ENCODE results near the gene PTPRG. TPM values are rescaled to one million over a fixed set of nuclear protein-coding genes. Genes with fewer than 3 reads are reported as not detected.

PTPRG gene
- total and polyA plus RNA-seq, 4 donors, result 3.6 to 35.6 (median 8.1) TPM

- no peak for TF ChIP-seq CTCF (IDR thresholded peaks at IDR 0.05; ENCODE audit: low read depth, low read length, missing input control)
- TF ChIP-seq, protein P1, sequence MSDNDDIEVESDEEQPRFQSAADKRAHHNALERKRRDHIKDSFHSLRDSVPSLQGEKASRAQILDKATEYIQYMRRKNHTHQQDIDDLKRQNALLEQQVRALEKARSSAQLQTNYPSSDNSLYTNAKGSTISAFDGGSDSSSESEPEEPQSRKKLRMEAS (IDR thresholded peaks at IDR 0.05), result no peak
- no peak for TF ChIP-seq HNF4G (IDR thresholded peaks at IDR 0.05)
- no peak for TF ChIP-seq ZBTB33 (IDR thresholded peaks at IDR 0.05)
- no peak for TF ChIP-seq FOXA1 (IDR thresholded peaks at IDR 0.05)
- TF ChIP-seq FOXA2 (IDR thresholded peaks at IDR 0.05), result no peak
- no peak for TF ChIP-seq EGR1 (IDR thresholded peaks at IDR 0.05; ENCODE audit: low read depth in 2 of 2)
- TF ChIP-seq GABPA (IDR thresholded peaks at IDR 0.05 in 1 of 2, conservative IDR thresholded peaks at IDR 0.05 in 1 of 2), result no peak
- TF ChIP-seq SP1 (IDR thresholded peaks at IDR 0.05), result no peak
- no peak overlapping the region for H3K4me3 ChIP-seq (ENCODE audit: low read depth in 1 of 3, low read length in 3 of 3)
- 94% methylated on average over 3 of the region's 3 CpGs for WGBS
Measured at GRCh38 chr3:61910732-61911131, 349.4 kb downstream of the PTPRG start.

DNA sequence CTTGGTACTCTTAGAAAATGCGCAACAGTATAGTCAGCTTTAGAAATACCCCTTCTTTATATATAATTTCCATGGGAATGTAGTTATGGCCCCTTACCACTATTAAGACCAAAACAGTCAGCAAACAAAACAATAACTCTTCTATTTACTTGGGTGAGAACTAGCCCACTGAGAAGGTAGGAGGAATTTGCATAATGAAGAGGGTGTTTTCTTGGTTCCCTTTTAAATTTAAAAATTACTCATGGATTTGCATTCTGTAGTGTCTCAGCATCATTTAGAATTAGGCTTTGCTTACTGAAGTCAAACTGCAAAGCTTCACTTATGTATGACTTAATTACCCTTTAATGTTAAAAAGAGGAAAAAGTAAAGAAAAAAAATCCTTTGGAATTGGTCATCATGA, 350.8 kb downstream of the PTPRG start:
- H3K4me1 ChIP-seq (ENCODE audit: control insufficient read depth in 4 of 4, insufficient read depth in 4 of 4, low read length in 3 of 4), result peaks cover 4 to 11% (median 10%) of the 10 kb centered on the region in 4 donors
- no peaks in the 10 kb centered on the region for H3K36me3 ChIP-seq (ENCODE audit: control insufficient read depth in 4 of 4, insufficient read depth in 3 of 4, low read depth in 1 of 4, low read length in 3 of 4)
- H3K9me3 ChIP-seq (ENCODE audit: control insufficient read depth in 4 of 4, low read length in 3 of 4), result no peaks in the 10 kb centered on the region
- H3K9ac ChIP-seq (ENCODE audit: low read depth in 1 of 2, low read length in 2 of 2), result no peak overlapping the region
- no peak overlapping the region for H3K27ac ChIP-seq (ENCODE audit: low read depth in 1 of 2, low read length in 2 of 2)
- WGBS, result 100% methylated on average over 1 of the region's 1 CpG
- no peaks in the 10 kb centered on the region for H3K27me3 ChIP-seq (ENCODE audit: control insufficient read depth in 4 of 4, insufficient read depth in 4 of 4, low read length in 3 of 4)
- TF ChIP-seq CTCF (IDR thresholded peaks at IDR 0.05; ENCODE audit: low read depth, low read length, missing input control) (no peak), GABPA (IDR thresholded peaks at IDR 0.05 in 1 of 2, conservative IDR thresholded peaks at IDR 0.05 in 1 of 2) (no peak), ZBTB33 (IDR thresholded peaks at IDR 0.05) (no peak), SP1 (IDR thresholded peaks at IDR 0.05) (no peak), JUND (IDR thresholded peaks at IDR 0.05) (no peak), RAD21 (IDR thresholded peaks at IDR 0.05) (no peak)
- no peak for DNase-seq (ENCODE audit: low spot score)
- no peak overlapping the region for H3K4me3 ChIP-seq (ENCODE audit: low read depth in 1 of 3, low read length in 3 of 3)

More at GRCh38 chr3:61910732-61911131, 349.4 kb downstream of the PTPRG start:
- H3K27ac ChIP-seq (ENCODE audit: low read depth in 1 of 2, low read length in 2 of 2), result no peak overlapping the region
- DNase-seq (ENCODE audit: low spot score), result no peak
- H3K27me3 ChIP-seq (ENCODE audit: control insufficient read depth in 4 of 4, insufficient read depth in 4 of 4, low read length in 3 of 4), result no peaks in the 10 kb centered on the region
- H3K9ac ChIP-seq (ENCODE audit: low read depth in 1 of 2, low read length in 2 of 2), result no peak overlapping the region
- H3K9me3 ChIP-seq (ENCODE audit: control insufficient read depth in 4 of 4, low read length in 3 of 4), result no peaks in the 10 kb centered on the region
- no peaks in the 10 kb centered on the region for H3K36me3 ChIP-seq (ENCODE audit: control insufficient read depth in 4 of 4, insufficient read depth in 3 of 4, low read depth in 1 of 4, low read length in 3 of 4)
- H3K4me1 ChIP-seq (ENCODE audit: control insufficient read depth in 4 of 4, insufficient read depth in 4 of 4, low read length in 3 of 4), result peaks cover 4 to 11% (median 10%) of the 10 kb centered on the region in 4 donors

Data from liver (tissue), 9 donors.